Measurements from ENCODE around the gene GPC5. TPM values are rescaled to one million over a fixed set of nuclear protein-coding genes. Genes with fewer than 3 reads are reported as not detected.
A peak's percentile ranks its signal among the peaks of the same experiment; 100 is the strongest.
"Not testable (repeated sequence)": the region's sequence is repeated elsewhere in the genome, so short reads cannot be mapped to it uniquely, and the experiment has no call there.

GPC5 gene
- 2.4 to 2.7 TPM (median 2.5 TPM) in 3 replicates for total RNA-seq

DNA sequence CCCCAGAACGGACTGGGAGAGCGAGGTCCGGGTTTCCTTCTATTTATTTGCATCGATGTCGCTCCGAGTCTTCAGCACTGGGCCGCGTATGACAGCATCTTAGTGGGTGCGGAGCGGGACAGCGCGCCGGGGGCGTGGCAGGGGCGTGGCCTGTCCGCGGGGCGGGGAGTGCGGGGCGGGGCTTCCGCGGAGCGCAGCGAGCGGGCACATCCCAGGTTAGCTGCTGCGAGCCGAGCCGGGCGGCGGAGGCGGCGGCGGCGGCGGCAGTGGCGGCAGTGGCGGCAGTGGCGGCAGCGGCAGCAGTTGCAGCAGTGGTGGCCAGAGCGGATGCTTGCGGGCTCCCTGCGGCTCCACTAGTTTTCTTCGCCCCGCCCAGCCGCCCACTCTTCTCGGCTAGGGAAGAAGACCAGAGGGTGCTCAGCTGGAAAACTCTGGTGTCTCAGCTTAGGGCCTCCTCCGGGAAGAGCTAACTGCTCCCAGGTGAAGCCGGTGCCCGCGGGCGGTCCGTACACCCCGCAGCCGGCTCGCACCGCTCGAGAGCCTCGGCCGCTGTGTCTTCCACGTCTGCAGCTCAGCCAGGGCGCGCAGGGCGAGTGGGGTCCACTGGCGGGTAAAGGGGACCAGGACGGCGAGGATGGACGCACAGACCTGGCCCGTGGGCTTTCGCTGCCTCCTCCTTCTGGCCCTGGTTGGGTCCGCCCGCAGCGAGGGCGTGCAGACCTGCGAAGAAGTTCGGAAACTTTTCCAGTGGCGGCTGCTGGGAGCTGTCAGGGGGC is at the start of gene GPC5:
Gene GPC5, plus strand, starts transcription at position 209 of the 776 bp plus-strand sequence.
- TF ChIP-seq, protein P1, sequence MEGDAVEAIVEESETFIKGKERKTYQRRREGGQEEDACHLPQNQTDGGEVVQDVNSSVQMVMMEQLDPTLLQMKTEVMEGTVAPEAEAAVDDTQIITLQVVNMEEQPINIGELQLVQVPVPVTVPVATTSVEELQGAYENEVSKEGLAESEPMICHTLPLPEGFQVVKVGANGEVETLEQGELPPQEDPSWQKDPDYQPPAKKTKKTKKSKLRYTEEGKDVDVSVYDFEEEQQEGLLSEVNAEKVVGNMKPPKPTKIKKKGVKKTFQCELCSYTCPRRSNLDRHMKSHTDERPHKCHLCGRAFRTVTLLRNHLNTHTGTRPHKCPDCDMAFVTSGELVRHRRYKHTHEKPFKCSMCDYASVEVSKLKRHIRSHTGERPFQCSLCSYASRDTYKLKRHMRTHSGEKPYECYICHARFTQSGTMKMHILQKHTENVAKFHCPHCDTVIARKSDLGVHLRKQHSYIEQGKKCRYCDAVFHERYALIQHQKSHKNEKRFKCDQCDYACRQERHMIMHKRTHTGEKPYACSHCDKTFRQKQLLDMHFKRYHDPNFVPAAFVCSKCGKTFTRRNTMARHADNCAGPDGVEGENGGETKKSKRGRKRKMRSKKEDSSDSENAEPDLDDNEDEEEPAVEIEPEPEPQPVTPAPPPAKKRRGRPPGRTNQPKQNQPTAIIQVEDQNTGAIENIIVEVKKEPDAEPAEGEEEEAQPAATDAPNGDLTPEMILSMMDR (IDR thresholded peaks at IDR 0.05; ENCODE audit: unreplicated experiment) = no peak
- peak; percentile 67 to 82 for DNase-seq (ENCODE audit: low spot score in 2 of 2, unreplicated experiment in 2 of 2)
- Mint-ChIP-seq H3K9me3 (no peaks in the 10 kb centered on the region), H3K27ac (no peak within 1 kb of the TSS), H3K36me3 (no peaks in the 10 kb centered on the region), H3K4me3 (peak within 1 kb of the TSS; percentile 75), H3K27me3 (ENCODE audit: low read depth) (peaks cover 97% of the 10 kb centered on the region), H3K4me1 (peaks cover 5% of the 10 kb centered on the region)

DNA sequence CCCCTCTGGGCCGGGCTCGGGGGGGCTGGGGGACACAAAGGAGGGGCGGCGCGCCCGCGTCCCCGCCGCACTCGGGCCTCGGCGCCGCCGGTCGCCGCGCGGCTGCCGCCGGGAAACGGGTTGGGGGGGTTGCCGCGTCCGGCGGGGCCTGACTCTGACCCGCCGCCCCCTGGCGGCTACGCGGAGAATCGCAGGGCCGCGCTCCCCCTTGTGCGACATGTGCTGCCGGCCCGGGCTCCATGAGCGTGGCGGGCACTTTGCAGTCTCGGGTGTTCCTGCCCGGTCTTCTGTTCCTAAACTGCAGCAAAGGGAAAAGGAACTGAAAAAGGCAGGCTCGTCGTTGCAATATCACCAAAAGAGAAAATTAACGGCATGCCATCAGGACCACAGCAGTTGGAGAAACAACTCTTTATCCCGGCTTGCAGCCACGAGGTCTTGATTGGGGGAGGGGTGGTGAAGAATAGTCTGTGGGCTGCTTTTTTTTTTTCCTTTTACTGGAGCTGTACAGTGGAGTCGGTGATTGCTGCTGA is 49.5 kb upstream of the GPC5 start:
- H3K4me3 Mint-ChIP-seq = peak overlapping the region; percentile 95
- peak; percentile 85 to 97 for DNase-seq (ENCODE audit: low spot score in 2 of 2, unreplicated experiment in 2 of 2)
- H3K27ac Mint-ChIP-seq = peak overlapping the region; percentile 91
- peaks cover 18% of the 10 kb centered on the region for H3K36me3 Mint-ChIP-seq
- peaks cover 15% of the 10 kb centered on the region for H3K27me3 Mint-ChIP-seq (ENCODE audit: low read depth)
- TF ChIP-seq, protein P1 (IDR thresholded peaks at IDR 0.05; ENCODE audit: unreplicated experiment) = peak; percentile 96
- H3K9me3 Mint-ChIP-seq = no peaks in the 10 kb centered on the region
- H3K4me1 Mint-ChIP-seq = peaks cover 44% of the 10 kb centered on the region

DNA sequence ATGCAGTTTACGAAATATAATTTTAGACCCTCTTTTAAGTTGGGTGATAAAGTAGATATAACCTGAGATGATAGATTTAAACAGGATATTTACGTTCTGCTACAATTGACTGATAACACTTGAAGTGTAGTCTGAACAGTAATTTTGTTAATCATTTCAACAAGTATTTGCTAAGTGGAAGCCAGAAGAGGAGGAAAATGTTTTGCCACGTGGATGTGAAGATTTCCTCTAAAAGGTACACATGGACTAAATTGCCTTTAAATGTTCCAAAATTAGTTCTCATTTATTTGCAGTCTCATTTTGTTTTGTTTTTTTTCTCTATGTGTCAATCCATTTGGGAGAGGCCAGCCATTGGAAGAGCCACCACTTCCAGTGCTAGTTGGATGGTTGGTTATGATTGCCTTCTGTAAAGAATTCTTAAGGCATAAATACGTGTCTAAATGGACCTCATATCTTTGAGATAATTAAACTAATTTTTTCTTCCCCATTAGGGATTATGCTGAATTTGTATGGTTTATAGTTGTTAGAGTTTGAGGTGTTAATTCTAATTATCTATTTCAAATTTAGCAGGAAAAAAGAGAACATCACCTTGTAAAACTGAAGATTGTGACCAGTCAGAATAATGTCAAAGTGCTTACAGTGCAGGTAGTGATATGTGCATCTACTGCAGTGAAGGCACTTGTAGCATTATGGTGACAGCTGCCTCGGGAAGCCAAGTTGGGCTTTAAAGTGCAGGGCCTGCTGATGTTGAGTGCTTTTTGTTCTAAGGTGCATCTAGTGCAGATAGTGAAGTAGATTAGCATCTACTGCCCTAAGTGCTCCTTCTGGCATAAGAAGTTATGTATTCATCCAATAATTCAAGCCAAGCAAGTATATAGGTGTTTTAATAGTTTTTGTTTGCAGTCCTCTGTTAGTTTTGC is 48.2 kb upstream of the GPC5 start:
- peak overlapping the region; percentile 91 for H3K27ac Mint-ChIP-seq
- H3K36me3 Mint-ChIP-seq = peaks cover 29% of the 10 kb centered on the region
- no peak for DNase-seq (ENCODE audit: low spot score in 2 of 2, unreplicated experiment in 2 of 2)

DNA sequence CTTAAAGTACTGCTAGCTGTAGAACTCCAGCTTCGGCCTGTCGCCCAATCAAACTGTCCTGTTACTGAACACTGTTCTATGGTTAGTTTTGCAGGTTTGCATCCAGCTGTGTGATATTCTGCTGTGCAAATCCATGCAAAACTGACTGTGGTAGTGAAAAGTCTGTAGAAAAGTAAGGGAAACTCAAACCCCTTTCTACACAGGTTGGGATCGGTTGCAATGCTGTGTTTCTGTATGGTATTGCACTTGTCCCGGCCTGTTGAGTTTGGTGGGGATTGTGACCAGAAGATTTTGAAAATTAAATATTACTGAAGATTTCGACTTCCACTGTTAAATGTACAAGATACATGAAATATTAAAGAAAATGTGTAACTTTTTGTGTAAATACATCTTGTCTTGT is 47.3 kb upstream of the GPC5 start:
- Mint-ChIP-seq H3K4me3 (peak overlapping the region; percentile 95), H3K36me3 (peaks cover 36% of the 10 kb centered on the region), H3K9me3 (no peaks in the 10 kb centered on the region), H3K27me3 (ENCODE audit: low read depth) (peaks cover 4% of the 10 kb centered on the region), H3K27ac (no peak overlapping the region), H3K4me1 (peaks cover 55% of the 10 kb centered on the region)
- TF ChIP-seq, protein P1 (IDR thresholded peaks at IDR 0.05; ENCODE audit: unreplicated experiment) = no peak
- DNase-seq (ENCODE audit: low spot score in 2 of 2, unreplicated experiment in 2 of 2) = no peak

More for the DNA sequence above, 48.2 kb upstream of the GPC5 start:
- Mint-ChIP-seq H3K4me3 (peak overlapping the region; percentile 95), H3K4me1 (peaks cover 49% of the 10 kb centered on the region), H3K27me3 (ENCODE audit: low read depth) (peaks cover 11% of the 10 kb centered on the region), H3K9me3 (no peaks in the 10 kb centered on the region)
- TF ChIP-seq, protein P1 (IDR thresholded peaks at IDR 0.05; ENCODE audit: unreplicated experiment) = no peak

DNA sequence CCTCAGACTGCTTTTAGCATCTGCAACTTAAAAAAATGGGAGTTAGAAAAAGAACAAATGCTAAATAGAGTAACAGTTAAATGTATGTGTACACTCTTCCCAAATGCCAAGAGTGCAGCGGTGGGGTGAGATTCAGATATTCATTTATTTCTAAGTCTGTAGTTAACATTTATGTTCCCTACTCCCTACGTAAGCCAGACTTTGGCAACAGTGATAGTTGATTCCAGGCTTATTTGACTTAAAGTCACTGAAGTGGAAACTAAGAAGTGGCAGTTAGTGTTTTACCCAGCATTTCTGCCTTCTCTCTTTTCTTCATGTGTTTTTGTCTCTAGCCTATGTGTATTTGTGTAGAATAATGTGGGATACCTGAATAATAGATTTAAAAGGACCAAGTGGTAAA is 46.4 kb upstream of the GPC5 start:
- TF ChIP-seq, protein P1 (IDR thresholded peaks at IDR 0.05; ENCODE audit: unreplicated experiment) = no peak
- Mint-ChIP-seq H3K27me3 (ENCODE audit: low read depth) (peaks cover 2% of the 10 kb centered on the region), H3K27ac (peak overlapping the region; percentile 30), H3K4me1 (peaks cover 53% of the 10 kb centered on the region), H3K9me3 (no peaks in the 10 kb centered on the region), H3K36me3 (peaks cover 40% of the 10 kb centered on the region), H3K4me3 (no peak overlapping the region)
- no peak for DNase-seq (ENCODE audit: low spot score in 2 of 2, unreplicated experiment in 2 of 2)

DNA sequence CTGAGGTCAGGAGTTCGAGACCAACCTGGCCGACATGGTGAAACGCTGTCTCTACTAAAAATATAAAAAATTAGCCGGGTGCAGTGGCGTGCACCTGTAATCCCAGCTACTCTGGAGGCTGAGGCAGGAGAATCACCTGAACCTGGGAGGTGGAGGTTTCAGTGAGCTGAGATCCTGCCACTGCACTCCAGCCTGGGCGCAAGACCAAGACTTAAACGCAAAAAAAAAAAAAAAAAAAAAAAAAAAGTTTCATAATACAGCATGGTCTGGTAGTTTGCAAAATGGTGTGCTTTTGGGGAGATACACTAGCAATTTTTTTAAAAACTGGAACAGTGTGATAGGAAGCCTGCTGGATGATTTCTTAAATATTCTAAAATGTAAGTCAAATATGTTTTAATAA is 45.5 kb upstream of the GPC5 start:
- not testable (repeated sequence) for DNase-seq (ENCODE audit: low spot score in 2 of 2, unreplicated experiment in 2 of 2); H3K27ac Mint-ChIP-seq; H3K4me3 Mint-ChIP-seq; H3K27me3 Mint-ChIP-seq (ENCODE audit: low read depth); H3K9me3 Mint-ChIP-seq
- H3K36me3 Mint-ChIP-seq = peaks cover 40% of the 10 kb centered on the region
- peaks cover 51% of the 10 kb centered on the region for H3K4me1 Mint-ChIP-seq
